ENCODE results near the gene ZNF689.

Gene ZNF689

GRCh38 chr16:30606004-30606403 lies 4.2 kb downstream of the ZNF689 start:
- H2BK120ac ChIP-seq (ENCODE audit: low read depth, low read length): no peak overlapping the region
- peaks cover 6% of the 10 kb centered on the region for H3K4me1 ChIP-seq (ENCODE audit: control insufficient read depth, insufficient read depth, low read depth, low read length)
- no peak overlapping the region for H3K23ac ChIP-seq (ENCODE audit: low read length in 2 of 2)
- no peak overlapping the region for H3K4me2 ChIP-seq (ENCODE audit: low read length, poor library complexity, severe bottlenecking)
- no peak overlapping the region for H4K91ac ChIP-seq (ENCODE audit: low read length)
- H3K4me3 ChIP-seq (ENCODE audit: insufficient read depth in 1 of 2, low read depth in 1 of 2, low read length in 2 of 2): no peak overlapping the region
- no peaks in the 10 kb centered on the region for H3K9me3 ChIP-seq (ENCODE audit: control insufficient read depth, low read length)
- H3K18ac ChIP-seq (ENCODE audit: low read depth in 1 of 2, low read length in 2 of 2): no peak overlapping the region
- 100% methylated on average over 3 of the region's 3 CpGs for WGBS
- H3K79me1 ChIP-seq (replicated peaks; ENCODE audit: low read length, poor library complexity, severe bottlenecking): peaks cover 36% of the 10 kb centered on the region
- no peak overlapping the region for H3K4ac ChIP-seq (ENCODE audit: low read depth in 1 of 2, low read length in 2 of 2)
- no peak overlapping the region for H2BK12ac ChIP-seq (ENCODE audit: low read length in 2 of 2)
- DNase-seq: no peak
- no peak overlapping the region for H4K8ac ChIP-seq (ENCODE audit: low read length)
- H2BK15ac ChIP-seq (ENCODE audit: low read depth, poor library complexity, severe bottlenecking): no peak overlapping the region
- no peak overlapping the region for H3K9ac ChIP-seq (ENCODE audit: low read length)
- H3K27ac ChIP-seq (ENCODE audit: low read length, poor library complexity, severe bottlenecking): no peak overlapping the region
- H3K14ac ChIP-seq (ENCODE audit: low read length in 2 of 2): no peak overlapping the region
- H2BK5ac ChIP-seq (ENCODE audit: low read depth, low read length, poor library complexity, severe bottlenecking): no peak overlapping the region
- H3K27me3 ChIP-seq (ENCODE audit: control insufficient read depth in 1 of 2, insufficient read depth in 1 of 2, low read length in 2 of 2): no peaks in the 10 kb centered on the region
- H2AFZ ChIP-seq (ENCODE audit: low read depth, low read length): no peak overlapping the region
- peaks cover 41 to 50% of the 10 kb centered on the region in 2 experiments for H3K36me3 ChIP-seq (ENCODE audit: control insufficient read depth in 1 of 2, insufficient read depth in 2 of 2, low read depth in 1 of 2, low read length in 2 of 2)
- H2AK5ac ChIP-seq (ENCODE audit: low read length, severe bottlenecking): no peak overlapping the region

GRCh38 chr16:30605158-30605557 lies 5.0 kb downstream of the ZNF689 start:
- Histone ChIP-seq H3K4me1 (ENCODE audit: control insufficient read depth, insufficient read depth, low read depth, low read length) (peaks cover 4% of the 10 kb centered on the region), H3K4ac (ENCODE audit: low read depth in 1 of 2, low read length in 2 of 2) (no peak overlapping the region), H3K4me2 (ENCODE audit: low read length, poor library complexity, severe bottlenecking) (no peak overlapping the region), H3K18ac (ENCODE audit: low read depth in 1 of 2, low read length in 2 of 2) (no peak overlapping the region), H2BK5ac (ENCODE audit: low read depth, low read length, poor library complexity, severe bottlenecking) (no peak overlapping the region), H2BK120ac (ENCODE audit: low read depth, low read length) (no peak overlapping the region), H2AFZ (ENCODE audit: low read depth, low read length) (no peak overlapping the region), H3K79me1 (replicated peaks; ENCODE audit: low read length, poor library complexity, severe bottlenecking) (peaks cover 34% of the 10 kb centered on the region), H4K91ac (ENCODE audit: low read length) (no peak overlapping the region), H2BK12ac (ENCODE audit: low read length in 2 of 2) (no peak overlapping the region), H3K23ac (ENCODE audit: low read length in 2 of 2) (no peak overlapping the region), H3K9me3 (ENCODE audit: control insufficient read depth, low read length) (no peaks in the 10 kb centered on the region), H3K27me3 (ENCODE audit: control insufficient read depth in 1 of 2, insufficient read depth in 1 of 2, low read length in 2 of 2) (no peaks in the 10 kb centered on the region), H3K14ac (ENCODE audit: low read length in 2 of 2) (no peak overlapping the region), H2AK5ac (ENCODE audit: low read length, severe bottlenecking) (no peak overlapping the region), H4K8ac (ENCODE audit: low read length) (no peak overlapping the region), H2BK15ac (ENCODE audit: low read depth, poor library complexity, severe bottlenecking) (no peak overlapping the region), H3K4me3 (ENCODE audit: insufficient read depth in 1 of 2, low read depth in 1 of 2, low read length in 2 of 2) (no peak overlapping the region), H3K9ac (ENCODE audit: low read length) (no peak overlapping the region), H3K27ac (ENCODE audit: low read length, poor library complexity, severe bottlenecking) (no peak overlapping the region), H3K36me3 (ENCODE audit: control insufficient read depth in 1 of 2, insufficient read depth in 2 of 2, low read depth in 1 of 2, low read length in 2 of 2) (peaks cover 41 to 50% of the 10 kb centered on the region in 2 experiments)
- DNase-seq: no peak
- 97% methylated on average over 15 of the region's 15 CpGs for WGBS

GRCh38 chr16:30604316-30604947 lies 5.8 kb downstream of the ZNF689 start:
- no peak overlapping the region for H3K4me2 ChIP-seq (ENCODE audit: low read length, poor library complexity, severe bottlenecking)
- no peak overlapping the region for H3K23ac ChIP-seq (ENCODE audit: low read length in 2 of 2)
- H2BK5ac ChIP-seq (ENCODE audit: low read depth, low read length, poor library complexity, severe bottlenecking): no peak overlapping the region
- no peak overlapping the region for H3K4me3 ChIP-seq (ENCODE audit: insufficient read depth in 1 of 2, low read depth in 1 of 2, low read length in 2 of 2)
- no peak overlapping the region for H2BK120ac ChIP-seq (ENCODE audit: low read depth, low read length)
- H3K27ac ChIP-seq (ENCODE audit: low read length, poor library complexity, severe bottlenecking): no peak overlapping the region
- H3K9ac ChIP-seq (ENCODE audit: low read length): peak overlapping the region; percentile 43
- no peak overlapping the region for H2BK15ac ChIP-seq (ENCODE audit: low read depth, poor library complexity, severe bottlenecking)
- no peak overlapping the region for H3K14ac ChIP-seq (ENCODE audit: low read length in 2 of 2)
- peaks cover 31% of the 10 kb centered on the region for H3K79me1 ChIP-seq (replicated peaks; ENCODE audit: low read length, poor library complexity, severe bottlenecking)
- H2BK12ac ChIP-seq (ENCODE audit: low read length in 2 of 2): no peak overlapping the region
- H2AK5ac ChIP-seq (ENCODE audit: low read length, severe bottlenecking): no peak overlapping the region
- H3K27me3 ChIP-seq (ENCODE audit: control insufficient read depth in 1 of 2, insufficient read depth in 1 of 2, low read length in 2 of 2): no peaks in the 10 kb centered on the region
- no peak overlapping the region for H3K4ac ChIP-seq (ENCODE audit: low read depth in 1 of 2, low read length in 2 of 2)
- H4K8ac ChIP-seq (ENCODE audit: low read length): no peak overlapping the region
- H3K36me3 ChIP-seq (ENCODE audit: control insufficient read depth in 1 of 2, insufficient read depth in 2 of 2, low read depth in 1 of 2, low read length in 2 of 2): peaks cover 41 to 50% of the 10 kb centered on the region in 2 experiments
- H2AFZ ChIP-seq (ENCODE audit: low read depth, low read length): no peak overlapping the region
- H4K91ac ChIP-seq (ENCODE audit: low read length): no peak overlapping the region
- no peak overlapping the region for H3K18ac ChIP-seq (ENCODE audit: low read depth in 1 of 2, low read length in 2 of 2)
- peaks cover 4% of the 10 kb centered on the region for H3K4me1 ChIP-seq (ENCODE audit: control insufficient read depth, insufficient read depth, low read depth, low read length)
- 97% methylated on average over 49 of the region's 49 CpGs for WGBS
- no peak for DNase-seq
- H3K9me3 ChIP-seq (ENCODE audit: control insufficient read depth, low read length): no peaks in the 10 kb centered on the region

- Histone ChIP-seq H3K9ac (ENCODE audit: low read length) (peak overlapping the region; percentile 43), H3K79me1 (replicated peaks; ENCODE audit: low read length, poor library complexity, severe bottlenecking) (peaks cover 29% of the 10 kb centered on the region), H2BK12ac (ENCODE audit: low read length in 2 of 2) (no peak overlapping the region), H2BK5ac (ENCODE audit: low read depth, low read length, poor library complexity, severe bottlenecking) (no peak overlapping the region), H3K27me3 (ENCODE audit: control insufficient read depth in 1 of 2, insufficient read depth in 1 of 2, low read length in 2 of 2) (no peaks in the 10 kb centered on the region), H3K14ac (ENCODE audit: low read length in 2 of 2) (no peak overlapping the region), H2BK120ac (ENCODE audit: low read depth, low read length) (no peak overlapping the region), H3K18ac (ENCODE audit: low read depth in 1 of 2, low read length in 2 of 2) (no peak overlapping the region), H3K9me3 (ENCODE audit: control insufficient read depth, low read length) (no peaks in the 10 kb centered on the region), H3K36me3 (ENCODE audit: control insufficient read depth in 1 of 2, insufficient read depth in 2 of 2, low read depth in 1 of 2, low read length in 2 of 2) (peaks cover 41 to 50% of the 10 kb centered on the region in 2 experiments), H3K27ac (ENCODE audit: low read length, poor library complexity, severe bottlenecking) (no peak overlapping the region), H2AK5ac (ENCODE audit: low read length, severe bottlenecking) (no peak overlapping the region), H3K4me3 (ENCODE audit: insufficient read depth in 1 of 2, low read depth in 1 of 2, low read length in 2 of 2) (peak overlapping the region in 1 of 2 experiments; percentile 11), H2BK15ac (ENCODE audit: low read depth, poor library complexity, severe bottlenecking) (no peak overlapping the region), H4K91ac (ENCODE audit: low read length) (no peak overlapping the region), H3K4me2 (ENCODE audit: low read length, poor library complexity, severe bottlenecking) (no peak overlapping the region), H3K4ac (ENCODE audit: low read depth in 1 of 2, low read length in 2 of 2) (no peak overlapping the region), H2AFZ (ENCODE audit: low read depth, low read length) (no peak overlapping the region), H3K4me1 (ENCODE audit: control insufficient read depth, insufficient read depth, low read depth, low read length) (peaks cover 3% of the 10 kb centered on the region), H3K23ac (ENCODE audit: low read length in 2 of 2) (no peak overlapping the region), H4K8ac (ENCODE audit: low read length) (no peak overlapping the region)
- WGBS: 90% methylated on average over 7 of the region's 7 CpGs
- no peak for DNase-seq
Observed at GRCh38 chr16:30603945-30604315, 6.3 kb downstream of the ZNF689 start.
